GM19467 (cell line): ENCODE measurements around the gene CELF3.
"Not testable (repeated sequence)": the region's sequence is repeated elsewhere in the genome, so short reads cannot be mapped to it uniquely, and the experiment has no call there.

Experiments
- ATAC-seq: cut with Tn5 transposase; IDR thresholded peaks from one replicate; pipeline ENCODE4 v1.9.1; 2021; ENCODE audit warnings: mild to moderate bottlenecking, moderate library complexity; ENCODE audit not compliant: unreplicated experiment

Gene CELF3

DNA sequence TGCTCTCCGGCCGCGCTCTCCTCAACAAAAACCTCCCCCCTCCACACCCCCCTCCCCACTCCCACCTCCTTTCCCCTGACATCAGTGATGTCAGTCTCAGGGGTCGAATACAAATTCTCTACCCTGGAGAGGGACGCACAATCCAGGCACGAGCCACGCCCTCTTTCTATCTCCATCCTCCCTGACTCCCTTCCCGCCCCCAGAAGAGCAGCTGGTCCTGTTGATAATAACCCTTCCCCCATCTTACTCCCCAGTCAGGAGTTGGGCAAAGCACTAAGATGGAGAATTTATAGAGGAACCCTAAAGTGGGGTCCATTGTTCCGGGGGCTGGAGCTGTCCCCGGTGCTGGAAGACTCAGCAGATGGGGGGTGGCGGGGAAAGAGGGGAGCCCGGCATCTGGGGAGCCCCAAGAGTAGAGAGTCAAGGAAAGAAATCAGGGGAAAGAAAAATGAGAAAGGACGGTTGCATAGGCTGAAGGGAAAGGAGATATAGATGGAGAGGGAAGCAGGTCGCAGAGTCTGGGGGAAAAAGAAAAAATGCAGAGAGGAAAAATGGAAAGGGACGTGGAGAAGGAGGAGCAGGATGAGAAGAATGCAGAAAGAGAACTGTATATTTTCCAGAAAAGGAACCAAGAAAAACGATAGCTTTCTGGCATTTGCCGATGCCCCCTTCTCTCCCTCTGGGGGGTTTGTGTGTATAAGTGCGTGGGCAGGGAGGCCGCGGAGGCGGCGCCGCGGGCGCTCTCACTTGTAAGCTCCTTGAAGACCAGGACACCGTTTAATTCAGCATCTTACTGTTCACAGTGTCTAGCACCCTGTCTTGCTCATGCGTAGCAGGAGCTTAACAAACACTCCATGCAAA is at the start of gene CELF3:
CELF3 (minus strand) TSS at position 33 of the 861 bp plus-strand sequence. CDS start 783 bp downstream, outside the sequence.
- ATAC-seq = no peak

DNA sequence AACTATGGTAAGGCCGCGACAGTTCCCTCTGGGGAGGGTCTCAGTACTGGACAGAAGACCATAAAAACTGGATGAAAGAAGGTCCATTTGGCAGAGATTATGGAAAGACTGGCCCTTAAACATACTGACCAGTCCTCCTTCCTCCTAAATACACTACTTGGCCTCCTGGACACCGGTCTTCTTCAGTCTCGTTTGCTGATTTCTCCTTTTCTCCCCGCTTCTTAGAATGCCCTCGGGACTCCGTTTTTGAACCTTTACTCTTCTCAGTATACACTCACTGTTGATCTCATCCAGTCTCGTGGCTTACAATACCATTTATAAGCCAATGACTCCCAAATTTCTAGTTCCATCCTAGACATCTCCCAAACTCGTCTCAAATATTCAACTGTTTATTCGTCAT is 47.4 kb upstream of the CELF3 start:
- ATAC-seq = no peak

DNA sequence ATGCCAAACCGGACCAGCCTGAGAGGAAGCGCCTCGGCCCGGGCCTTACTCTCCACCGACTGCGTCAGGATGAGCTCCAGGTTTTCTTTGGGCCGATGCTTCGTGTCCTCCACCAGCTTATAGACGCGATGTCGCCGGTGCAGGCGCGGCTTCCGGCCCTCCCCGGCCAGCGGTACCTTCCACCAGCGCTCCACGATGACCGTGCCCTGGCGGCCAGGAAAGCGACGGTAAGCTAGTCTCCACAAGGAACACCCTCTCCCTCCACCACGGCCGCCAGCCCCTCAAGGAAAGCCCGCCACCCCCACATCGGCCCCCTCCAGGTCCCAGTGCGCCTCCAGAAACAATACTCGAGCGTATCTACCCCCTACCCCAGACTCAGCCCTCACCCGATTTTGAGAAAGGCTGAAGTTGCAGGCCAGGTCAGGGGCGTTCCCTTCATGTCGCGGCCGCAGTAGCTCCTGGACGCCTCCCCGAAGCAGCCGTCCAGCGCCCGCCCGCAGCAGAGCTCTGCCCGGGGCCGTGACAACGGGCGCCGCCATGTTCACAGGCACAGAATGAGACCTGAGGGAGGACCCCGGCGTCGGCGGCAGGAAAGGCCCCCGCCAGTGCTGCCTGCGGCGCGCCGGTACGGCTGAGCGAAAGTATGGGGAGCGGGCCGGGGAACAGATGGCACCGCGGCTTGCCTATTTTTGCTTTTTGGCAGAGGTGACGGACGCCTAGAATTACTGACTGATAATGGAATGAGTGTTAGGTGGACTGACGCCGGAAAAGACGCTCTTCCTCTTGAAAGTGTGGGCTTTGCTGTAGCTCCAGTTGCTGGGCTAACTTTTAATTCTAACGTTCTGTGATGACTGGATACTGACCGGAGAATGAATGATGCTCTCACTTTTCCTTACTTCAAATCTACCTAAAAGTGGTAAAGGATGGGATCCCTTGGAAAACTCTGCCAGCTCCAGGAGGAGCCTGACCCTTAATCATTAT is 46.6 kb upstream of the CELF3 start, which contains the start of gene MRPL9:
MRPL9 (minus strand) TSS at position 556 of the 981 bp plus-strand sequence; CDS start at position 539, 17 bp downstream.
- peak; percentile 93 for ATAC-seq

DNA sequence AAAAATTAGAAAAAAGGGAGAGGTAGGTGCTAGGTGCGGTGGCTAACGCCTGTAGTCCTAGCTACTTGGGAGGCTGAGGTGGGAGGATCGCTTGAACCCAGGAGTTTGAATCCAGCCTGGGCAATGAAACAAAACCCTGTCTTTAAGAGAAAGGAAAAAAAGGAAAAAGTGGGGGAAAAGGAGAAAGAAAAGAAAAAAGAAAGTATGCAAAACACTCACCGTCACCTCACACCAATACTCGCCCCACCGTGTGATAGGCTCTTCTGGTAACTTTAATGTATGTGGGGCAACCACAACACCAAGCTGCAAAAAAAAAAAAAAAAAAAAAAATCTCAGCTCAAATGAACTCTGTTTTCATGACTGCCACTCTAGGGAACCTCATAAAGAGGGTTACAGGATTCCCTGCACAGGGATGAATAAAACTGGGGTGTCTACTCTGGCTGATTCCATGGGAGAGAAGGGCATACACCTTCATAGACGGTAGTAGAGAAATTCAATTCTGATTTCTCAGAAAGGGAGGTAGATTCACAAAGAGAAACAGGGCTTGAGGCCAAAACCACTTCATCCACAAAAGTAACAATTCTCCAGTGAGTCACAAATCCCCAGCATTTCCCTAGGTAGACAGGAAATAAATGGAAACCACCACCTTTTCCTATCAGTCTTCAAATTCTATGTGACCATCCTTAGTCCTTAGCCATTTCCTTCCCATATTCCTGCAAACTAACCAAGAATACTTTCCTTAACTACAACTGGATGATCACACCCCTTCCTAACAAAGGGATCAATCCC is 44.2 kb upstream of the CELF3 start:
- ATAC-seq = no peak

DNA sequence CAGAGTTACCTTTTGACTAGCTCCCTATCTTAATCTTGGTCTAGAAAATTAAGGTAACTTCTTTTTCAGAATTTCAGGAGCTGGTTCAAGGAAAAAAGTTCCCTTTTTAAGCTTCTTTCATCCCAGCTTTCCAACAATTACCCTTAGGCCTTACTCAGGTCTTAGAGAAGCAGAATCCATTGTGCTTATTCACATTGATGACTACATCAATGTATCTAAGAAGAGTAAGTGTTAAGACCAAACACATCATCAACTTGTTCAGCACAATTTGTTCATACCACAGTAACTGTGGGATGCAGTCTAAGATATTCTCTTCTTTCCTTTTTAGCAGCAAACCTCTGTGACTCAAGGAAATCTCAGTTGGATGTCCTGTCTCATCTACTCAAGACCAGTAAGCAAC is 42.6 kb upstream of the CELF3 start:
- no peak for ATAC-seq

DNA sequence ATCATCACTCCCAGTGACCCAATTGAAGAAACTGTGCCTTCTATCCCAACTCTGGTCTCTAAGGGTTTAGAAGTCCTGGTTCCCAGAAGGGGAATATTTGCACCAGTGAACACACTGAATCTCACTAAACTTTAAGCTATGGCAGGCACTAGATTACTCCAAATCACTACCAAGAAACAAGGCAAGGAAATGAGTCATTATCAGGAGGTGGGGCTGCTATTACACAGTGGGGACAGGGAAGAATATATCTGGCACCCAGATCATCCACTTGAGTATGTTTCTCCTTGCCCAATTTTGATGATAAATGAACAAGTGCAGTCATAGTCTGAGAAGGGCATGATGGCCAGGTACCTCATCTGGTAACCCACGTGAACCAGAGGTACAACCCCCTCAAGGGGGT is 39.7 kb upstream of the CELF3 start:
- ATAC-seq = no peak

DNA sequence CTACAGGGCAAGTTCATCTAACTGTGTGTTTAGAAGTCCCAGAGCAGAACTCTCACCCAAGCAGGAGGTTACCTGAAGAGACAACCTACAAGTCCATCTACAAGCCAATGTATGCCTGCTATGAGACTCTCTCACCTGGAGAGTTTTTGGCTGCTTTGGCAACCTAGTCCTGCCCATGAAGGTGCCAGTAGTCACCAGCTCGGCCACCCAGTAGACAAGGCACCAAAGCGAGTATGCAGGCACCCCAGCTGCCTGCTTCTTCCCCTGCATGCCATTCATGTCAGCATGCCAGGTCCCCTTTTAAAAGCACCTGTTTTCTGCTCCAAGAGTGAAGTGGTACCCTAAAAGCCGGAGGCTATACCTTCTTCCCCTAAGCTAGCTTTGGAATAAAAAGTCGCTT is 24.9 kb upstream of the CELF3 start:
- no peak for ATAC-seq

DNA sequence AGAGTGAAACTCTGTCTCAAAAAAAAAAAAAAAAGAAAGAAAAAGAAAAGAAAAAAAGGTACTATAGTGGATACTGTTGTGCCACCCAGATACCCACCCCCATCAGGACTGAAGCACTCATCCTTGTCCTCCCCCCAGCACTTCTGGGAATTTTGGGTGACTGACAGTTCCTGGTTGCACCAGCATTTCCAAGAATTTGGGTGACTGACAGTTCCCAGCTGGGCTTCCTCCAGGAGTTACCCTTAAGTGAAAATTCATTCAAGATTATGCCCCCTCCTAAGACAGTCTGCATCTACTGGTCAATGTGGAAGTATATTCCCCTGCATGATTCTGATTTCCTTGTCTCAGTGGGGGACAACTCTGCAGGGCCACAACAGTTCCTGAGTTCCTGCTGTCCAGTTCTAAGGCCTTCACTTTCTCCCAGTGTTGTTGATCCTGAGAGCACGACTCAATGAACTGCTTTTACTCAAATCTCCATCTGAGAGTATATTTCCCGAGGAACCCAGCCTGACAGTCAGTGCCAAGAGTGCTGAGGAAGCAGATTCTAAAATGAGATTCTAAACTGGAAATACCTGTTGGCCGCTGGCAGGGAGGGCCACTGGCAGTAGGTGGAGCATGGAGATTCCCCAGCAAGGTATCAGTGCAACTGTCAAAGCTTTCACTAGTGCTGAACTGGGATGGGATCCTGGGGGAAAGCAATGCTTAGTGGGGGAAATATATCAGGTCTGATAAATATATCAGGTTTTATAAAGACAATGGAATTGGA is 23.2 kb upstream of the CELF3 start:
- no peak for ATAC-seq

DNA sequence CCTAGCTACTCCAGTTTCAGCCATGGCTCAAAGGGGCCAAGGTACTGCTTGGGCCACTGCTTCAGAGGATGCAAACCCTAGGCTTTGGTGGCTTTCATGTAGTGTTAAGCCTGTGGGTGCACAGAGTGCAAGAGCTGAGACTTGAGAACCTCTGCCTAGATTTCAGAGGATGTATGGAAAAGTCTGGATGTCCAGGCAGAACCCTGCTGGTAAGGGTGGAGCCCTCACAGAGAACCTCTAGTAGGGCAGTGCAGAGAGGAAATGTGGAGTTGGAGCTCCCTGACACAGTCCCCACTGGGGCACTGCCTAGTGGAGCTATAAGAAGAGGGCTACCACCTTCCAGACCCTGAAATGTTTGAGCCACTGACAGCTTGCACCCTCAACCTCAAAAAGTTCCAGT is 20.9 kb upstream of the CELF3 start:
- ATAC-seq = no peak

DNA sequence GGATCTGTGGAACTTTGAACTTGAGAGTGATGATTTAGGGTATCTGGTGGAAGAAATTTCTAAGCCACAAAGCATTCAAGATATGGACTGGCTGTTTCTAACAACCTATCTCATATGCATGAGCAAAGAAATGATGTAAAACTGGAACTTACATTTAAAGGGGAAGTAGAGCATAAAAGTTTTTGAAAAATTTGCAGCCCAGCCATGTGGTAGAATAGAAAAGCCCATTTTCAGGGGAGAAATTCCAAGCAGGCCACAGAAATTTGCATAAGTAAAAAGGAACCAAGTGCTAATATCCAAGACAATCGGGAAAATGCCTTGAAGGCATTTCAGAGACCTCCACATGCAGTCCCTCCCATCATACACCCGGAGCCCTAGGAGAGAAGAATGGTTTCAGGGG is 20.4 kb upstream of the CELF3 start:
- ATAC-seq = no peak

DNA sequence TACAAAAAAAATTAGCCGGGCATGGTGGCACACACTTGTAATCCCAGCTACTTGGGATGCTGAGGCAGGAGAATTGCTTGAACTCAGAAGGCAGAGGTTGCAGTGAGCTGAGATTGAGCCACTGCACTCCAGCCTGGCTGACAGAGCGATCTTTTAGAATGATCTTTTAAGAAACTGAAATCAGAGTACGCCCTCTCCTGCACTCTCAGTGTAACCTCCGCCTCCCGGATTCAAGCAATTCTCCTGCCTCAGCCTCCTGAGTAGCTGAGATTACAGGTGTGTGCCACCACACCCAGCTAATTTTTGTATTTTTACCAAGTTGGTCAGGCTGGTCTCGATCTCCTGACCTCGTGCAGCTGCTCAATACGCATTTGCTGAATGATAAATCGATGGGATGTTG is 17.4 kb upstream of the CELF3 start:
- not testable (repeated sequence) for ATAC-seq

DNA sequence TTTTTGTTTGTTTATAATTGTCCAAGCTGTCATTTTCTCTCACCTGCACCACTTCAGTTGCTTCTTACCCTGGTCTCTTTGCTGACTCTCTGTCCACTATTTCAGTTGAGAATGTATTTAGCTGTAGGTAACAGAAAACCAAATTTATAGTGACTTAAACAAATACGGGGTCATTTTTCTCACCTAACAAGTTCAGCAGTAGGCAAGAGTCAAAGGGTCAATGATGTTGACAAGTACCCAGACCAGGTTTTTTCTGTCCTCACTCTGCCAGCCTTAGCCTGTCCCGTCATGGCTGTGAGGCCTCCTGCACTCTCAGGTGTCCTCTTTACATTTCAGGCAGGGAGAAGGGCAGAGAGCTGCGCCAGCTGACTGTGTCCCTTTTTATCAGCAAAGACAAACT is 16.5 kb upstream of the CELF3 start:
- no peak for ATAC-seq

DNA sequence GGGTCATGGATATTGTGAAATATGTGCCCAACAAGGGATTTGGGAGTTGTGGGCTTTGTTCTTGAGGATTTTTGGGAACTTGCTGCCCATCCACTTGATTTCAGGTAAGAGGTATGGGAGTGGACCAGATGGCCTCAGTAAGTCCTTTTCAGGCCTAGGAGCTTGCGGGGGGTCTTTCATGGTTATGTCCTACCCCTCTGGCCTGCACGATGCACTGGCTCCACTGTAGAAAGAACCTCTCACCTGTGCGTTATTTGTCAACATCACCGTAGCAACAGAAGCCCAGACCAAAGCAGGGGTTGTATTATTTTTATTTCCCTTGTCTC is 13.3 kb upstream of the CELF3 start:
- no peak for ATAC-seq

DNA sequence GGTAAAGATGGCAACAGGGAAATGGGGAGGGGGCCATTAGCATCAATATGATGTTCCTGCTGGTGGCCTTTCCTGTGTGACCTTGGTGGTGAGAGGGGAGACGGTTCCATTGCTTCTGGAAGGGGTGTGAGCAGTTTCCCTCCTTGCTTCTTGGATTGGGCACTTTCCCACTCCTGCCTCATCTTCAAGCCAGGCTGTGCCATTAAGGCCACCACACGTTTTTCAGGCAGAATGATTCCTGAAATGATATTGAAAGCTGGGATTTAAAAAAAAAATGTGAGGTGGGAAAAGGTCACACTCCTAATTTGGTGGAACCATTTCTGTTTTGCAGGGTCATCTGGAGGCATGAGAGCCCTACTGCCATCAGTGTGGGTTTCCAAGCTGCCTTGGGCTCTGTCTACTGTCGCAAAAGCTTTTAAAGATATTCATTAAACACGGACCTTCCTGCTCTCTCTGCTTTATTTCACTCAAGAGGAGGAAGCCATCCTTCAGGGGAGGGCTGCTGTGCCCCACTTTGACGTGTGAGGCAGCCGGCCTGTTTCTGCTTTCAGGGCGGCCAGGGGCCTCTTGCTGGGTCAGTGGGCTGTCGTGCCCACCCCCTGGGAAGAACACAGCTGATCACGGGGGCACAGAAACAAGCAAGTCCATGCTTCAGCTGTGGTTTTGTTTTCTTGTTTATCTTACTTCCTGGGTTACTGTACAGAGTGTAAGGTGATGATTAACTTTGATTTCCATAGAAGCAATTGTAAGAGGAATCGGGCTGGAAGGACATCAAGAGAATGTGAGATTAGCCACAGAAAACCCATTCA is 12.8 kb upstream of the CELF3 start:
- no peak for ATAC-seq

DNA sequence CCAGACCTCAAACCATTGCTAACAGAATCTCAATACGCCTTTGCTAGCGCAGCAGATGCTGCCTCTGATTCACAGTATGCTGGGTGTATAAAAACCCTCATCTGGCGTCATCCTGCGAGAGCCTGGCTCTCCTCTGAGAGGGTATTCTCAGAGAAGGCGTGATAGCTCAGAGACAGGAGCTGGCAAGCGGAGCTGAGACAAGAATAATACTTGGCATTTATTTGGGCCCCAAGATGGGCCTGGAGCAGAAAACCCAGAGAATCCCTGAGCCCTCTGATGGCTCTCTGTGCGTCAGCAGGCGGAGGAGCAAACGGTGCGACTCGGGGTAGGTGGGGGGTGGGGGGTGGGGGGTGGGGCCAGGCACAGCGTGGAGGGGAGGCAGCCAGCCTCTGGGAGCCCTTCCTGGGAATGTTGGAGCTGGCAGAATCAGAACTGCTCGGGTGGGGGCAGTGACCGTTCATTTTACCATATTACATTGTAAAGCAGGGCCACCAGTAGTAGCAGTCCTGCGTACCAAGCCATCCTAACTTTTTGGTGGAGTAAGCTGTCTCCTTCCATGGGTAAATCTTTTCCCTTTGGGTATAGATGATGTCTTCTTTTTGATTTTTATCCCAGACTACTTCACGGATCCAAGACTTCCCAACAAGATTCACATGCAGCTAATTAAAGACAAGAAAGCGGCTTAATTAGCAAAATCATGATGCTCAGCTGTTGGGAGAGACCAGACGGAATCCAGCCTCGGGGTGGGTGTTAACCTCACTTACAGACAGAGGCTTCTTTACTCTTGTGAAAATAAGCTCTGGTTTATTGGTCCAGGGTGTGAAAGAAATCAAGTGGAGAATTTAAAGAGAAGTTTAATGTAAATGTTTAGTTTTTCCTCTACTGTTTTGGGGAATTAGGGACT is 11.8 kb upstream of the CELF3 start:
- no peak for ATAC-seq

DNA sequence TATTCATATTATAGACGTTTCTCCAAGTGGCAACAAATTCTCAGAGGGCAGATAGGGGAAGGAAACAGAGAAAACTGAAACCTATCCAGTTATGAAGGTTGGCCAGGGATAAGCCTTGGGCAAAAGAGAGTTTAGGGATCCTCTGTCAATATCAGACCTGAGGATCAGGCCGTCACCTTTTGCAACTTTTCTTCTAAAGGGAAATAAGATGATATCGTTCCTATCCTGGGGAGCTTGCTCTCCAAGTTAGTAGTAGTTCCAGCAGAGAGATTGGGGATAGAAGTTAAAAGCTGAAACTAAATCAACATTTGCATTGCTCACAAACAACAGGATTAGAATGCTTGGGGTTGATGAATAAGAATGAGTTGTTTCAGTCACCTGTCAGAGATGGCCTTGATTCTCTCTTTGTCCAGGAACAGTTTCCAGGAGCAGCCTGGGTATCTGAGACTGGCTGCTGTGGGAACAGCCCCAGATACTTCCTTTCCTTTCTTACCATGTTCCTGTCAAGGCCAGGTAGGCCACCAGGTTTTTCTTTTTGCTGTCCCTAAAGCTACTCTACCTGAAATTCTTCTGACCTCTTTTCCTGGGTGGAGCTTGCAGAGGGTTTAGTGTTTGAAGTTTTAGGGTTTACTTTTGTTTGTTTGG is 7.2 kb upstream of the CELF3 start:
- no peak for ATAC-seq

DNA sequence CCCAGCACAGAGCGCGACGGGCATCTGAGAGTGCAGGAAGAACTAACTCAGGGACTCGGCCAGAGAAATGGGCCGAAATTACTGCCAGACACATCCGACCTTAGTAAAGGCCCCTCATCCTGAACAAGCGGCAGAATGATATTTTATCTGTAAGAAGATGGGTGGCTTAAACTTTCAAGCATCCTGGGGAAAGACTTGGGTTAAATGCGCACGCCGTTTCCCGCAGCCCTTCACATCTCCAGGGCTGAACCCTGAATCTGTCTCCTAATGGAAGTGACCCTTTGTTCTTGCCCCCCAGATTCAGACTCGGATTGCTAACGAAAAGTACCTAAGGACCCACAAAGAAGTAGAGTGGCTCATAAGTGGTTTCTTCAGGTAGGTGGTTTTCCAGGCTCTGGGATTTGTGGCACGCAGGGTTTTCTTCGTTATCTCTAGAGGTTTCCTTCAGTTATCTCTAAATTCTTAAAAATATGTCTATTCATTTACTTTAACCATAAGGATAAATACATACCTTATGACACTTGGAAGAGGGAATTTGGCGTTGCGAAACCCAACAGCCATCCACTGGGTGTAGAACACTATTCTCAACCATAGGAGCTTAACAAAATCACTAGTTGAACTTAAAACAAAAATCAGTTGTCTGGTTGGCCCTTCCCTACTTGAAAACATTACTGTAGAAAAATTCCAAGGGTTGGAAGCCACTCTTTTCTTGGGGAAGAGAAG is 5.3 kb upstream of the CELF3 start:
- ATAC-seq = no peak
